K562 (cell line): ENCODE data around the gene PBRM1. TPM values are rescaled to one million over a fixed set of nuclear protein-coding genes. Genes with fewer than 3 reads are reported as not detected.
A peak's percentile ranks its signal among the peaks of the same experiment; 100 is the strongest.

Experiments used
- ATAC-seq: fragments of 200-7000 bp; cut with Tn5 transposase; 3 replicates; pipeline ENCODE4 v1.9.1; 2020; ENCODE audit warnings: moderate library complexity
- BruUV-seq: library from RNA; stranded (reverse); fragments of 400-500 nt; replicated peaks from 2 replicates; lab custom pipeline; 2021; lab: Mats Ljungman, UMichigan
- CTCF ChIA-PET: fragments of 300-600 bp; formaldehyde crosslinking; extraction: SDS; loops from one replicate; lab custom pipeline; 2021; ENCODE audit warnings: low intra/inter-chr PET ratio; lab: Yijun Ruan, JAX
- POLR2A ChIA-PET: fragments of 300-600, 350-650 bp; sonication (Branson Sonifier 250); formaldehyde crosslinking; extraction: SDS; loops from one replicate; lab custom pipeline; 2021; ENCODE audit warnings: antibody characterized with exemption, inconsistent platforms; lab: Yijun Ruan, JAX
- DNase-seq, 4 experiments: peaks; one replicate each; pipeline versions ENCODE4 v3.0.0 to v3.0.0-alpha.2; 2011 to 2018; ENCODE audit warnings: low spot score in 3 of 4, mixed read lengths in 3 of 4; ENCODE audit errors: extremely low read depth in 1 of 4
- FAIRE-seq: peaks from 2 replicates; lab custom pipeline; 2011; peaks lifted over from hg19 to GRCh38; lab: Jason Lieb, UNC
- H2AFZ ChIP-seq: 2 replicates; pipeline ENCODE4 v1.6.0; 2011; ENCODE audit warnings: low read depth, low read length, control low read depth, inconsistent platforms
- H3K27ac ChIP-seq: fragments of 200-600 bp; 3 replicates; pipeline ENCODE4 v1.8.0; 2011; ENCODE audit warnings: low read depth, mild to moderate bottlenecking, control low read depth, inconsistent platforms, low read length, moderate library complexity, mixed read lengths; ENCODE audit errors: extremely low read depth
- H3K27me3 ChIP-seq, 2 experiments: fragments of 300-600 bp in 1 of 2; 2 replicates in 1 of 2; 3 replicates in 1 of 2; pipeline versions ENCODE4 v1.6.0 to v1.8.0; 2011; ENCODE audit warnings: inconsistent platforms in 2 of 2, low read length in 2 of 2, mild to moderate bottlenecking in 1 of 2, mixed read lengths in 1 of 2, moderate library complexity in 1 of 2; ENCODE audit not compliant: control insufficient read depth in 2 of 2, insufficient read depth in 2 of 2
- H3K36me3 ChIP-seq: fragments of 300-600 bp; 3 replicates; pipeline ENCODE4 v1.8.0; 2011; ENCODE audit warnings: mild to moderate bottlenecking, low read length, inconsistent platforms; ENCODE audit not compliant: control insufficient read depth, insufficient read depth
- H3K4me1 ChIP-seq, 2 experiments: fragments of 200-600 bp in 1 of 2; replicated peaks in 1 of 2; 2 replicates in 1 of 2; 3 replicates in 1 of 2; pipeline versions ENCODE4 v1.5.1 to v1.8.0; 2011; ENCODE audit warnings: inconsistent platforms in 2 of 2, low read length in 2 of 2, mild to moderate bottlenecking in 1 of 2, mixed read lengths in 1 of 2, moderate library complexity in 1 of 2; ENCODE audit not compliant: control insufficient read depth in 2 of 2, insufficient read depth in 2 of 2
- H3K4me2 ChIP-seq: 2 replicates; pipeline ENCODE4 v1.6.1; 2011; ENCODE audit warnings: low read length, control low read depth, inconsistent platforms, mixed read lengths; ENCODE audit not compliant: insufficient read depth
- H3K4me3 ChIP-seq: fragments of 200-600 bp; sonication (generic), shearing (Covaris generic); 2 replicates; pipeline ENCODE4 v1.5.1; 2016; ENCODE audit warnings: control low read depth, inconsistent platforms
- H3K79me2 ChIP-seq: fragments of 200-600 bp; 3 replicates; pipeline ENCODE4 v1.8.0; 2011; ENCODE audit warnings: low read length, inconsistent platforms; ENCODE audit not compliant: control insufficient read depth, insufficient read depth
- H3K9ac ChIP-seq, 2 experiments: 2 replicates each; pipeline versions ENCODE4 v1.6.0 to v1.6.1; 2011; ENCODE audit warnings: low read depth in 2 of 2, low read length in 2 of 2, control low read depth in 1 of 2, inconsistent platforms in 1 of 2, mild to moderate bottlenecking in 1 of 2, mixed read lengths in 1 of 2; ENCODE audit not compliant: insufficient read depth in 1 of 2
- H3K9me1 ChIP-seq: one replicate; pipeline ENCODE4 v1.6.0; 2011; ENCODE audit warnings: inconsistent platforms, mild to moderate bottlenecking, low read length, moderate library complexity; ENCODE audit not compliant: control insufficient read depth, insufficient read depth
- H3K9me3 ChIP-seq: replicated peaks from 2 replicates; pipeline ENCODE4 v1.5.1; 2011; ENCODE audit warnings: low read depth, low read length, inconsistent platforms; ENCODE audit not compliant: control insufficient read depth, insufficient read depth
- H4K20me1 ChIP-seq: replicated peaks from 2 replicates; pipeline ENCODE4 v1.6.1; 2011; ENCODE audit warnings: low read length, inconsistent platforms, mixed read lengths; ENCODE audit not compliant: control insufficient read depth, insufficient read depth
- CBX3 ChIP-seq, 2 experiments: IDR thresholded peaks; 1 replicate in 1 of 2; 2 replicates in 1 of 2; pipeline ENCODE4 v1.6.1; 2012; ENCODE audit warnings: inconsistent platforms in 2 of 2, low read length in 2 of 2, borderline replicate concordance in 1 of 2, control low read depth in 1 of 2
- HDAC2 ChIP-seq: fragments of 450-650 bp; IDR thresholded peaks from 2 replicates; pipeline ENCODE4 v1.6.1; 2016; ENCODE audit warnings: mild to moderate bottlenecking
- WGBS: fragments of 100-300 bp; shearing (Covaris generic); methylation state at CpG from one replicate; pipeline ENCODE4 v1.1.6; 2016; ENCODE audit warnings: low coverage, mixed read lengths; ENCODE audit not compliant: insufficient coverage; ENCODE audit errors: missing lambda C conversion rate; 5-methylcytosine and 5-hydroxymethylcytosine counted together
- in situ Hi-C: fragments of 300-500 bp; cut with MboI; formaldehyde crosslinking; loops from 4 replicates; pipeline ENCODE4 v1.15.0; 2018; ENCODE audit warnings: inconsistent platforms, mixed read lengths
- intact Hi-C: fragments of 100-400 bp; cut with micrococcal nuclease; formaldehyde crosslinking; loops from 2 replicates; pipeline ENCODE4 v1.14.2; 2022
- polyA plus RNA-seq, 8 experiments: library from polyadenylated mRNA; depleted of rRNA in 4 of 8; stranded (reverse) in 5 of 8; unstranded in 3 of 8; fragments of >200 nt; fragmentation: Nextera tagmentation in 2 of 8; fragmentation: Illumina TruSeq in 1 of 8; extraction: Ambion mirVana in 2 of 8; extraction: Trizol in 1 of 8; gene quantifications; 2 replicates each; pipeline versions ENCODE4 v1.2.1 to v1.2.3, GENCODE V29; 2011 to 2014; ENCODE audit warnings: inconsistent platforms in 1 of 8, missing spikeins in 1 of 8
- total RNA-seq, 7 experiments: library from RNA; depleted of rRNA in 6 of 7; stranded (reverse); fragments of >200 nt in 6 of 7; fragmentation: Illumina TruSeq in 2 of 7; extraction: Trizol in 2 of 7; gene quantifications; 2 replicates each; pipeline versions ENCODE4 v1.2.1 to v1.2.3, GENCODE V29; 2011 to 2021; ENCODE audit warnings: low replicate concordance in 1 of 7
- TF ChIP-seq, protein P1 (sequence below): fragments of 450-650 bp; IDR thresholded peaks from 2 replicates; pipeline ENCODE4 v1.6.1; 2016; ENCODE audit warnings: mild to moderate bottlenecking, moderate library complexity
- TF ChIP-seq, protein P2 (sequence below): IDR thresholded peaks from 2 replicates; pipeline ENCODE4 v1.6.1; 2016; ENCODE audit warnings: missing genetic modification characterization, missing compliant biosample characterization

The PBRM1 gene
- total and polyA plus RNA-seq, 9 of the 15 experiments (the other 6 are each of a cell fraction or from before 2014, with no cell fraction given), result 3.9 to 31.8 (median 19.0) TPM

DNA sequence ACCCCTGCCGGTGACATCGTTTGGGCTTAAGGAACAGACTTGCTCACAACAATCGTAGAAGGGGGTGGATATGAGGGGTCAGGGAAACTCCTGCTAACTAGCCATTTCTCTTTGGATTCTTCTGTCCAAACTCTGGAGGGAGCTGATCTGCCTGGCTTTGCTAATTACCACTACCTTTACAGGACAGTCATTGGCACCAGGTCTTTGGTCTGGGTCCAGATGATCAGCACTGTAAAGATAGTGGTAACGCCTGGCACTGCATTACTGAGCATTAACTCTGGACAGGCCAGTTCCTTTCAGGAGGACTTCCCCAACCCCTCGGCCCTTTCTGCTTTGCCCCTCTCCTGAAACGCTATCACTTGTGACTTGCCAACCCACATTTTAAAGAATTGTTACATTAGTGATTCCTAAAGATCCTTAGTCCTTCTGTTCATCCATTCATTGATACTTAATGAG lies 148.5 kb downstream of the PBRM1 start:
- FAIRE-seq (peak; percentile 19), DNase-seq (no peak), ATAC-seq (no peak)
- peak overlapping the region; percentile 98 for H3K4me2 ChIP-seq
- peaks cover under 1% of the 10 kb centered on the region for H3K9me1 ChIP-seq
- POLR2A ChIA-PET, result interaction anchor here (0.6 to 1.1 kb wide), 4 partner anchors 9 to 144 kb away, joined by 3 to 4 read pairs (median 3); no protein-coding TSS in a partner anchor
- peak overlapping the region; percentile 88 for H2AFZ ChIP-seq
- peaks cover 20% of the 10 kb centered on the region for H4K20me1 ChIP-seq
- no peaks in the 10 kb centered on the region for H3K27me3 ChIP-seq
- peak overlapping the region; percentile 91 for H3K4me3 ChIP-seq
- CTCF ChIA-PET, result no interaction called here
- in situ Hi-C loops, result no loop called here
- intact Hi-C loops, result loop anchor here (2.0 kb wide), 1 partner anchor 146 kb away; no protein-coding TSS in a partner anchor
- peaks cover 81% of the 10 kb centered on the region for H3K79me2 ChIP-seq
- WGBS, result 0% methylated on average over 4 of the region's 6 CpGs
- H3K9me3 ChIP-seq, result no peaks in the 10 kb centered on the region
- H3K27ac ChIP-seq, result peak overlapping the region; percentile 91
- peaks cover 28 to 39% of the 10 kb centered on the region in 2 experiments for H3K4me1 ChIP-seq
- BruUV-seq, result TSS peak; percentile 49
- H3K36me3 ChIP-seq, result peaks cover 38% of the 10 kb centered on the region; the same call in 2 of the 3 replicates
- peak overlapping the region; percentile 95 for H3K9ac ChIP-seq
- TF ChIP-seq, protein P1, sequence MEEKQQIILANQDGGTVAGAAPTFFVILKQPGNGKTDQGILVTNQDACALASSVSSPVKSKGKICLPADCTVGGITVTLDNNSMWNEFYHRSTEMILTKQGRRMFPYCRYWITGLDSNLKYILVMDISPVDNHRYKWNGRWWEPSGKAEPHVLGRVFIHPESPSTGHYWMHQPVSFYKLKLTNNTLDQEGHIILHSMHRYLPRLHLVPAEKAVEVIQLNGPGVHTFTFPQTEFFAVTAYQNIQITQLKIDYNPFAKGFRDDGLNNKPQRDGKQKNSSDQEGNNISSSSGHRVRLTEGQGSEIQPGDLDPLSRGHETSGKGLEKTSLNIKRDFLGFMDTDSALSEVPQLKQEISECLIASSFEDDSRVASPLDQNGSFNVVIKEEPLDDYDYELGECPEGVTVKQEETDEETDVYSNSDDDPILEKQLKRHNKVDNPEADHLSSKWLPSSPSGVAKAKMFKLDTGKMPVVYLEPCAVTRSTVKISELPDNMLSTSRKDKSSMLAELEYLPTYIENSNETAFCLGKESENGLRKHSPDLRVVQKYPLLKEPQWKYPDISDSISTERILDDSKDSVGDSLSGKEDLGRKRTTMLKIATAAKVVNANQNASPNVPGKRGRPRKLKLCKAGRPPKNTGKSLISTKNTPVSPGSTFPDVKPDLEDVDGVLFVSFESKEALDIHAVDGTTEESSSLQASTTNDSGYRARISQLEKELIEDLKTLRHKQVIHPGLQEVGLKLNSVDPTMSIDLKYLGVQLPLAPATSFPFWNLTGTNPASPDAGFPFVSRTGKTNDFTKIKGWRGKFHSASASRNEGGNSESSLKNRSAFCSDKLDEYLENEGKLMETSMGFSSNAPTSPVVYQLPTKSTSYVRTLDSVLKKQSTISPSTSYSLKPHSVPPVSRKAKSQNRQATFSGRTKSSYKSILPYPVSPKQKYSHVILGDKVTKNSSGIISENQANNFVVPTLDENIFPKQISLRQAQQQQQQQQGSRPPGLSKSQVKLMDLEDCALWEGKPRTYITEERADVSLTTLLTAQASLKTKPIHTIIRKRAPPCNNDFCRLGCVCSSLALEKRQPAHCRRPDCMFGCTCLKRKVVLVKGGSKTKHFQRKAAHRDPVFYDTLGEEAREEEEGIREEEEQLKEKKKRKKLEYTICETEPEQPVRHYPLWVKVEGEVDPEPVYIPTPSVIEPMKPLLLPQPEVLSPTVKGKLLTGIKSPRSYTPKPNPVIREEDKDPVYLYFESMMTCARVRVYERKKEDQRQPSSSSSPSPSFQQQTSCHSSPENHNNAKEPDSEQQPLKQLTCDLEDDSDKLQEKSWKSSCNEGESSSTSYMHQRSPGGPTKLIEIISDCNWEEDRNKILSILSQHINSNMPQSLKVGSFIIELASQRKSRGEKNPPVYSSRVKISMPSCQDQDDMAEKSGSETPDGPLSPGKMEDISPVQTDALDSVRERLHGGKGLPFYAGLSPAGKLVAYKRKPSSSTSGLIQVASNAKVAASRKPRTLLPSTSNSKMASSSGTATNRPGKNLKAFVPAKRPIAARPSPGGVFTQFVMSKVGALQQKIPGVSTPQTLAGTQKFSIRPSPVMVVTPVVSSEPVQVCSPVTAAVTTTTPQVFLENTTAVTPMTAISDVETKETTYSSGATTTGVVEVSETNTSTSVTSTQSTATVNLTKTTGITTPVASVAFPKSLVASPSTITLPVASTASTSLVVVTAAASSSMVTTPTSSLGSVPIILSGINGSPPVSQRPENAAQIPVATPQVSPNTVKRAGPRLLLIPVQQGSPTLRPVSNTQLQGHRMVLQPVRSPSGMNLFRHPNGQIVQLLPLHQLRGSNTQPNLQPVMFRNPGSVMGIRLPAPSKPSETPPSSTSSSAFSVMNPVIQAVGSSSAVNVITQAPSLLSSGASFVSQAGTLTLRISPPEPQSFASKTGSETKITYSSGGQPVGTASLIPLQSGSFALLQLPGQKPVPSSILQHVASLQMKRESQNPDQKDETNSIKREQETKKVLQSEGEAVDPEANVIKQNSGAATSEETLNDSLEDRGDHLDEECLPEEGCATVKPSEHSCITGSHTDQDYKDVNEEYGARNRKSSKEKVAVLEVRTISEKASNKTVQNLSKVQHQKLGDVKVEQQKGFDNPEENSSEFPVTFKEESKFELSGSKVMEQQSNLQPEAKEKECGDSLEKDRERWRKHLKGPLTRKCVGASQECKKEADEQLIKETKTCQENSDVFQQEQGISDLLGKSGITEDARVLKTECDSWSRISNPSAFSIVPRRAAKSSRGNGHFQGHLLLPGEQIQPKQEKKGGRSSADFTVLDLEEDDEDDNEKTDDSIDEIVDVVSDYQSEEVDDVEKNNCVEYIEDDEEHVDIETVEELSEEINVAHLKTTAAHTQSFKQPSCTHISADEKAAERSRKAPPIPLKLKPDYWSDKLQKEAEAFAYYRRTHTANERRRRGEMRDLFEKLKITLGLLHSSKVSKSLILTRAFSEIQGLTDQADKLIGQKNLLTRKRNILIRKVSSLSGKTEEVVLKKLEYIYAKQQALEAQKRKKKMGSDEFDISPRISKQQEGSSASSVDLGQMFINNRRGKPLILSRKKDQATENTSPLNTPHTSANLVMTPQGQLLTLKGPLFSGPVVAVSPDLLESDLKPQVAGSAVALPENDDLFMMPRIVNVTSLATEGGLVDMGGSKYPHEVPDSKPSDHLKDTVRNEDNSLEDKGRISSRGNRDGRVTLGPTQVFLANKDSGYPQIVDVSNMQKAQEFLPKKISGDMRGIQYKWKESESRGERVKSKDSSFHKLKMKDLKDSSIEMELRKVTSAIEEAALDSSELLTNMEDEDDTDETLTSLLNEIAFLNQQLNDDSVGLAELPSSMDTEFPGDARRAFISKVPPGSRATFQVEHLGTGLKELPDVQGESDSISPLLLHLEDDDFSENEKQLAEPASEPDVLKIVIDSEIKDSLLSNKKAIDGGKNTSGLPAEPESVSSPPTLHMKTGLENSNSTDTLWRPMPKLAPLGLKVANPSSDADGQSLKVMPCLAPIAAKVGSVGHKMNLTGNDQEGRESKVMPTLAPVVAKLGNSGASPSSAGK, result no peak
- TF ChIP-seq, protein P2, sequence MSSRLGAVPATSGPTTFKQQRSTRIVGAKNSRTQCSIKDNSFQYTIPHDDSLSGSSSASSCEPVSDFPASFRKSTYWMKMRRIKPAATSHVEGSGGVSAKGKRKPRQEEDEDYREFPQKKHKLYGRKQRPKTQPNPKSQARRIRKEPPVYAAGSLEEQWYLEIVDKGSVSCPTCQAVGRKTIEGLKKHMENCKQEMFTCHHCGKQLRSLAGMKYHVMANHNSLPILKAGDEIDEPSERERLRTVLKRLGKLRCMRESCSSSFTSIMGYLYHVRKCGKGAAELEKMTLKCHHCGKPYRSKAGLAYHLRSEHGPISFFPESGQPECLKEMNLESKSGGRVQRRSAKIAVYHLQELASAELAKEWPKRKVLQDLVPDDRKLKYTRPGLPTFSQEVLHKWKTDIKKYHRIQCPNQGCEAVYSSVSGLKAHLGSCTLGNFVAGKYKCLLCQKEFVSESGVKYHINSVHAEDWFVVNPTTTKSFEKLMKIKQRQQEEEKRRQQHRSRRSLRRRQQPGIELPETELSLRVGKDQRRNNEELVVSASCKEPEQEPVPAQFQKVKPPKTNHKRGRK (tag), result no peak
- no peak for TF ChIP-seq HDAC2
- TF ChIP-seq CBX3 (IDR thresholded peaks at IDR 0.05; ENCODE audit: borderline replicate concordance in 1 of 2, low read length in 2 of 2), result 0 out of 3 replicates have a peak, but pooled peaks of 1 of the 2 experiments have one; percentile 36
